H9 (cell line): ENCODE data around the gene THAP4. TPM values are rescaled to one million over a fixed set of nuclear protein-coding genes. Genes with fewer than 3 reads are reported as not detected.

Experiments
- DNase-seq: peaks from one replicate; pipeline ENCODE4 v3.0.0-alpha.2; 2017
- H2AFZ ChIP-seq: one replicate; pipeline ENCODE4 v1.6.1; 2013; ENCODE audit warnings: mild to moderate bottlenecking, low read length, control low read depth, moderate library complexity
- H2AK5ac ChIP-seq: 2 replicates; pipeline ENCODE4 v1.6.1; 2013; ENCODE audit warnings: low read length, control low read depth, mixed read lengths; ENCODE audit not compliant: insufficient read length
- H2BK120ac ChIP-seq: one replicate; pipeline ENCODE4 v1.6.1; 2013; ENCODE audit warnings: low read depth, mild to moderate bottlenecking, low read length, control low read depth, inconsistent platforms; ENCODE audit not compliant: poor library complexity, severe bottlenecking
- H2BK12ac ChIP-seq: 2 replicates; pipeline ENCODE4 v1.6.1; 2013; ENCODE audit warnings: low read length, control low read depth, mixed read lengths, low read depth; ENCODE audit not compliant: insufficient read length
- H2BK15ac ChIP-seq: 2 replicates; pipeline ENCODE4 v1.6.1; 2013; ENCODE audit warnings: low read depth, low read length, control low read depth
- H2BK20ac ChIP-seq: one replicate; pipeline ENCODE4 v1.6.1; 2013; ENCODE audit warnings: low read depth, mild to moderate bottlenecking, low read length, control low read depth, inconsistent platforms; ENCODE audit not compliant: poor library complexity, severe bottlenecking
- H2BK5ac ChIP-seq: 2 replicates; pipeline ENCODE4 v1.6.1; 2013; ENCODE audit warnings: low read length, control low read depth, mixed read lengths; ENCODE audit not compliant: insufficient read length
- H3K14ac ChIP-seq: 2 replicates; pipeline ENCODE4 v1.6.1; 2013; ENCODE audit warnings: low read length, control low read depth; ENCODE audit not compliant: insufficient read depth
- H3K18ac ChIP-seq: 2 replicates; pipeline ENCODE4 v1.6.1; 2013; ENCODE audit warnings: low read depth, mild to moderate bottlenecking, mixed read lengths, low read length, control low read depth; ENCODE audit not compliant: insufficient read length
- H3K23ac ChIP-seq: 2 replicates; pipeline ENCODE4 v1.6.1; 2013; ENCODE audit warnings: low read length, control low read depth, mixed read lengths, low read depth; ENCODE audit not compliant: insufficient read length
- H3K23me2 ChIP-seq: 2 replicates; pipeline ENCODE4 v1.6.1; 2013; ENCODE audit warnings: low read depth, mild to moderate bottlenecking, mixed read lengths, low read length, control low read depth; ENCODE audit not compliant: insufficient read length, poor library complexity, severe bottlenecking
- H3K27ac ChIP-seq: 2 replicates; pipeline ENCODE4 v1.5.1; 2013; ENCODE audit warnings: low read length, control low read depth, mixed read lengths, low read depth; ENCODE audit not compliant: insufficient read length
- H3K27me3 ChIP-seq: 2 replicates; pipeline ENCODE4 v1.6.1; 2013; ENCODE audit warnings: low read length, control low read depth, inconsistent platforms; ENCODE audit not compliant: insufficient read depth
- H3K4ac ChIP-seq: 2 replicates; pipeline ENCODE4 v1.6.1; 2013; ENCODE audit warnings: low read depth, mild to moderate bottlenecking, control low read depth, inconsistent platforms, low read length, moderate library complexity
- H3K4me1 ChIP-seq: 2 replicates; pipeline ENCODE4 v1.6.1; 2013; ENCODE audit warnings: low read length, control low read depth, inconsistent platforms; ENCODE audit not compliant: insufficient read depth
- H3K4me2 ChIP-seq: 2 replicates; pipeline ENCODE4 v1.6.1; 2013; ENCODE audit warnings: low read length, control low read depth, mixed read lengths; ENCODE audit not compliant: insufficient read length, insufficient read depth
- H3K56ac ChIP-seq: 2 replicates; pipeline ENCODE4 v1.6.1; 2013; ENCODE audit warnings: low read depth, mild to moderate bottlenecking, mixed read lengths, low read length, control low read depth; ENCODE audit not compliant: insufficient read length
- H3K79me1 ChIP-seq: 2 replicates; pipeline ENCODE4 v1.6.1; 2013; ENCODE audit warnings: low read depth, mild to moderate bottlenecking, moderate library complexity, low read length, control low read depth, inconsistent platforms; ENCODE audit not compliant: insufficient read depth, poor library complexity, severe bottlenecking
- H3K79me2 ChIP-seq: 2 replicates; pipeline ENCODE4 v1.6.1; 2013; ENCODE audit warnings: low read length, control low read depth, inconsistent platforms; ENCODE audit not compliant: insufficient read depth
- H3K9ac ChIP-seq: 2 replicates; pipeline ENCODE4 v1.6.1; 2013; ENCODE audit warnings: low read length, control low read depth, mixed read lengths; ENCODE audit not compliant: insufficient read length; ENCODE audit errors: extremely low read depth
- H3K9me3 ChIP-seq: one replicate; pipeline ENCODE4 v1.6.1; 2013; ENCODE audit warnings: low read depth, low read length, inconsistent platforms; ENCODE audit not compliant: control insufficient read depth
- H3T11ph ChIP-seq: one replicate; pipeline ENCODE4 v1.6.1; 2013; ENCODE audit warnings: mild to moderate bottlenecking, low read length, control low read depth, inconsistent platforms
- H4K20me1 ChIP-seq: one replicate; pipeline ENCODE4 v1.6.1; 2013; ENCODE audit not compliant: control insufficient read depth, insufficient read length, insufficient read depth
- H4K5ac ChIP-seq: 2 replicates; pipeline ENCODE4 v1.6.1; 2013; ENCODE audit warnings: low read depth, mild to moderate bottlenecking, mixed read lengths, low read length, control low read depth; ENCODE audit not compliant: insufficient read length
- H4K8ac ChIP-seq: replicated peaks from 2 replicates; pipeline ENCODE4 v1.6.1; 2013; ENCODE audit warnings: low read length, control low read depth, mixed read lengths, low read depth; ENCODE audit not compliant: insufficient read length
- H4K91ac ChIP-seq: 2 replicates; pipeline ENCODE4 v1.6.1; 2013; ENCODE audit warnings: low read depth, mild to moderate bottlenecking, moderate library complexity, mixed read lengths, low read length, control low read depth; ENCODE audit not compliant: insufficient read length
- H3K27ac Mint-ChIP-seq, 3 experiments: 2 replicates in 2 of 3; 3 replicates in 1 of 3; pipeline ENCODE4 v1.8.0; 2020 to 2021; ENCODE audit warnings: mixed read lengths in 3 of 3, mild to moderate bottlenecking in 1 of 3, moderate library complexity in 1 of 3
- H3K27me3 Mint-ChIP-seq: 2 replicates; pipeline ENCODE4 v1.8.0; 2021; ENCODE audit warnings: low read depth, mild to moderate bottlenecking, moderate library complexity, mixed read lengths
- H3K36me3 Mint-ChIP-seq, 3 experiments: 2 replicates in 2 of 3; 3 replicates in 1 of 3; pipeline ENCODE4 v1.8.0; 2020 to 2021; ENCODE audit warnings: low read depth in 3 of 3, mixed read lengths in 3 of 3; ENCODE audit not compliant: insufficient read depth in 1 of 3
- H3K4me1 Mint-ChIP-seq, 2 experiments: 2 replicates each; pipeline ENCODE4 v1.8.0; 2020; ENCODE audit warnings: mixed read lengths in 2 of 2
- H3K4me3 Mint-ChIP-seq, 2 experiments: 2 replicates in 1 of 2; 3 replicates in 1 of 2; pipeline ENCODE4 v1.8.0; 2020 to 2021; ENCODE audit warnings: mild to moderate bottlenecking in 2 of 2, mixed read lengths in 2 of 2, moderate library complexity in 1 of 2
- H3K9me3 Mint-ChIP-seq, 2 experiments: 2 replicates in 1 of 2; 3 replicates in 1 of 2; pipeline ENCODE4 v1.8.0; 2020; ENCODE audit warnings: mild to moderate bottlenecking in 2 of 2, mixed read lengths in 2 of 2, moderate library complexity in 1 of 2
- WGBS: extraction: QIAGEN DNeasy Blood & Tissue Kit; methylation state at CpG from one replicate; pipeline ENCODE4 v1.1.7; 2013; ENCODE audit warnings: missing lambda C conversion rate, low lambda C conversion rate, mixed read lengths; ENCODE audit not compliant: insufficient read length; ENCODE audit errors: extremely low coverage; 5-methylcytosine and 5-hydroxymethylcytosine counted together
- total RNA-seq: library from RNA; stranded (reverse); gene quantifications from 2 replicates; pipeline ENCODE4 v1.2.1, GENCODE V29; 2021
- TF ChIP-seq, protein P1 (sequence below): fragments of 200-600 bp; sonication (generic); conservative IDR thresholded peaks from 3 replicates; pipeline ENCODE4 v1.8.0; 2021; ENCODE audit warnings: antibody characterized with exemption, mild to moderate bottlenecking

THAP4 gene
- total RNA-seq, 1 experiment from 2014 or later = 70.6 TPM

DNA sequence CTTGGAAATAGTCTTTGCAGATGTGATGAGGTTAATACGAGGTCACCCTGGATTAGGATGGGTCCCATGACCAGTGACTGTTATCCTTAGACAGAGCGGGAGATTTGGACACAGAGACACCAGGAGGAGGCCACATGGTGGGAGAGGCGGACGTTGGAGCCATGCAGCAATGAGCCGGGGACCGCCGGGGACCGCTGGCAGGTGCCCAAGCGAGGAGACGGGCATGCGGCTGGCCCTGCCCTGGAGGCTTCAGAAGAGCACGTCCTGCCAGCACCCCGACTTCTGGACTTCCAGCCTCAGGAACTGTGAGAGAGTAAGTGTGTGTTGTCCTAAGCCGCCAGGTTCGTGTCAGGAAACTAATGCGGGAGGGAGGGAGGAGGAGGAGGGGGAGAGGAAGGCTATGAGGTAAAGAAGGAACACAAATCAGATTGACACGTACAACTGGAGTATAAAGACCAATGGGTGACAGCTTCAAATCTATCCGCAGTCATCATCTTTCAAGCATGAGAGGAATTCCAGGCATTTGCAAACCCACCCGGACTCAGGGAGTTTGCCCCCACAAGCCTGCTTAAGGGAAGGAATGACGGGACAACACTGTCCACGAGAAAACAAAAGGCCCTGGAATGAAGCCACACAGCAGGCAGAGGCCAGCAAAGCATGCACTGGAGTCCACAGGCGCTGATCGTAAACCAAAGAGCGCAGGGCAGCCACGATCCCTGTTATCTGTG is 90.0 kb downstream of the THAP4 start:
- Histone ChIP-seq H3T11ph (no peak overlapping the region), H3K23me2 (no peaks in the 10 kb centered on the region), H2BK15ac (no peak overlapping the region), H4K20me1 (no peaks in the 10 kb centered on the region), H3K23ac (no peak overlapping the region), H2BK20ac (no peak overlapping the region), H3K79me2 (no peaks in the 10 kb centered on the region), H4K8ac (no peak overlapping the region), H2BK120ac (no peak overlapping the region), H4K5ac (no peak overlapping the region), H3K9me3 (no peaks in the 10 kb centered on the region), H2AFZ (no peak overlapping the region), H2BK5ac (no peak overlapping the region), H3K27ac (no peak overlapping the region), H3K4me2 (no peak overlapping the region), H4K91ac (no peak overlapping the region), H2AK5ac (no peak overlapping the region), H3K27me3 (peaks cover 12% of the 10 kb centered on the region; the same call in 1 of the 2 replicates), H3K14ac (no peak overlapping the region), H3K9ac (no peak overlapping the region), H3K18ac (no peak overlapping the region), H3K4me1 (no peaks in the 10 kb centered on the region), H3K56ac (no peak overlapping the region), H2BK12ac (no peak overlapping the region), H3K79me1 (no peaks in the 10 kb centered on the region), H3K4ac (no peak overlapping the region)
- H3K36me3 Mint-ChIP-seq = no peaks in the 10 kb centered on the region
- H3K9me3 Mint-ChIP-seq = no peaks in the 10 kb centered on the region
- H3K4me3 Mint-ChIP-seq = no peak overlapping the region
- WGBS = no CpG with 5 or more reads among the region's 25 CpGs
- H3K27ac Mint-ChIP-seq = no peak overlapping the region; a peak in 2 of 7 replicates
- DNase-seq = peak; percentile 44
- TF ChIP-seq, protein P1, sequence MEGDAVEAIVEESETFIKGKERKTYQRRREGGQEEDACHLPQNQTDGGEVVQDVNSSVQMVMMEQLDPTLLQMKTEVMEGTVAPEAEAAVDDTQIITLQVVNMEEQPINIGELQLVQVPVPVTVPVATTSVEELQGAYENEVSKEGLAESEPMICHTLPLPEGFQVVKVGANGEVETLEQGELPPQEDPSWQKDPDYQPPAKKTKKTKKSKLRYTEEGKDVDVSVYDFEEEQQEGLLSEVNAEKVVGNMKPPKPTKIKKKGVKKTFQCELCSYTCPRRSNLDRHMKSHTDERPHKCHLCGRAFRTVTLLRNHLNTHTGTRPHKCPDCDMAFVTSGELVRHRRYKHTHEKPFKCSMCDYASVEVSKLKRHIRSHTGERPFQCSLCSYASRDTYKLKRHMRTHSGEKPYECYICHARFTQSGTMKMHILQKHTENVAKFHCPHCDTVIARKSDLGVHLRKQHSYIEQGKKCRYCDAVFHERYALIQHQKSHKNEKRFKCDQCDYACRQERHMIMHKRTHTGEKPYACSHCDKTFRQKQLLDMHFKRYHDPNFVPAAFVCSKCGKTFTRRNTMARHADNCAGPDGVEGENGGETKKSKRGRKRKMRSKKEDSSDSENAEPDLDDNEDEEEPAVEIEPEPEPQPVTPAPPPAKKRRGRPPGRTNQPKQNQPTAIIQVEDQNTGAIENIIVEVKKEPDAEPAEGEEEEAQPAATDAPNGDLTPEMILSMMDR = no peak
- peaks cover 22% of the 10 kb centered on the region for H3K27me3 Mint-ChIP-seq
- peaks cover 0 to 7% of the 10 kb centered on the region in 2 experiments; a peak in 1 of 4 replicates for H3K4me1 Mint-ChIP-seq
